Body of pancreas (tissue), 4 donors: ENCODE measurements around the gene CFAP57.

Experiments used
- CTCF ChIP-seq, 7 experiments: fragments of 450-650 bp in 4 of 7; fragments of 200-600 bp in 3 of 7; sonication (generic) in 3 of 7; IDR thresholded peaks; one replicate each; pipeline ENCODE4 v1.5.1; 2016 to 2019; ENCODE audit warnings: antibody characterized with exemption in 7 of 7
- POLR2A ChIP-seq, 3 donors: fragments of 450-650 bp; IDR thresholded peaks; one replicate each; pipeline ENCODE4 v1.6.1; 2016; ENCODE audit warnings: antibody characterized with exemption in 3 of 3, mild to moderate bottlenecking in 2 of 3

GRCh38 chr1:43143441-43143888 lies 28.7 kb upstream of the CFAP57 start:
- TF ChIP-seq CTCF (IDR thresholded peaks at IDR 0.05) (no peak), POLR2A (IDR thresholded peaks at IDR 0.05) (no peak)
